Ovary (tissue), 9 donors: ENCODE results near the gene ANGPTL8. TPM values are rescaled to one million over a fixed set of nuclear protein-coding genes. Genes with fewer than 3 reads are reported as not detected.

Experiments used
- DNase-seq, 5 donors: peaks; one replicate each; pipeline ENCODE4 v3.0.0-alpha.2; 2019 to 2020
- H3K27ac ChIP-seq, 2 donors: fragments of 200-600 bp; one replicate each; pipeline versions ENCODE4 v1.5.1 to v1.8.0; 2019 to 2022
- H3K27me3 ChIP-seq: fragments of 200-600 bp; one replicate; pipeline ENCODE4 v1.8.0; 2022
- H3K36me3 ChIP-seq: fragments of 200-600 bp; sonication (generic); one replicate; pipeline ENCODE4 v1.5.1; 2019
- H3K4me1 ChIP-seq: one replicate; pipeline ENCODE4 v1.8.1; 2013; ENCODE audit warnings: mild to moderate bottlenecking, moderate library complexity; ENCODE audit not compliant: insufficient read depth
- H3K4me3 ChIP-seq: fragments of 200-600 bp; sonication (generic); one replicate; pipeline ENCODE4 v1.5.1; 2017
- H3K9me3 ChIP-seq, 2 donors: fragments of 200-600 bp in 1 of 2; sonication (generic) in 1 of 2; one replicate each; pipeline versions ENCODE4 v1.5.1 to v1.8.1; 2013 to 2019; ENCODE audit warnings: mild to moderate bottlenecking in 1 of 2, moderate library complexity in 1 of 2
- CTCF ChIP-seq, 3 donors: fragments of 450-650 bp in 2 of 3; fragments of 200-600 bp in 1 of 3; IDR thresholded peaks; one replicate each; pipeline versions ENCODE4 v1.5.1 to v1.8.0; 2016 to 2022; ENCODE audit warnings: antibody characterized with exemption in 3 of 3, mild to moderate bottlenecking in 1 of 3
- EP300 ChIP-seq: sonication (generic); formaldehyde crosslinking; IDR thresholded peaks from one replicate; pipeline ENCODE4 v1.6.1; 2017; ENCODE audit warnings: antibody characterized with exemption
- POLR2A ChIP-seq: fragments of 450-650 bp; IDR thresholded peaks from one replicate; pipeline ENCODE4 v1.6.1; 2017; ENCODE audit warnings: antibody characterized with exemption, mild to moderate bottlenecking, moderate library complexity
- WGBS, 3 donors: extraction: QIAGEN DNeasy Blood & Tissue Kit in 1 of 3; methylation state at CpG; one replicate each; pipeline versions ENCODE4 v1.1.5 to v1.1.7; 2013 to 2017; 5-methylcytosine and 5-hydroxymethylcytosine counted together
- intact Hi-C, 4 donors: fragments of 100-400 bp; cut with DNase I; formaldehyde crosslinking; loops; one replicate each; pipeline versions ENCODE4 v1.11.0 to v1.15.1; 2022 to 2023
- polyA plus RNA-seq, 2 donors: library from polyadenylated mRNA; stranded (reverse); fragments of 200-250 nt in 1 of 2; fragments of 350-450 nt in 1 of 2; fragmentation: Illumina TruSeq in 1 of 2; extraction: RNeasy Lipid Tissue Mini Kit (QIAGEN cat#74804) in 1 of 2; gene quantifications; one replicate each; pipeline ENCODE4 v1.2.3, GENCODE V29; 2013 to 2014
- total RNA-seq, 7 donors: library from RNA; depleted of rRNA in 2 of 7; stranded (reverse); fragments of >200 nt in 2 of 7; fragmentation: NEBNext Ultra II Directional in 3 of 7; extraction: Animal tissue kit (Norgen Biotek cat#: 25700) in 3 of 7; gene quantifications; one replicate each; pipeline versions ENCODE4 v1.1.0 to v1.2.4, GENCODE V29; 2016 to 2023
- donor health status: DM: no; HTN: no; CAD: no; lungs with moderate emphysema.
- donor health status: DM: no; HTN: no; CAD: no.
- donor health status: Bipolar disorder and iron deficiency.
- donor health status: DM: yes; HTN: yes; CAD: no.
- donor health status: DM: no; HTN: no; CAD: no.
- donor health status: DM: yes; HTN: yes; CAD: no.

ANGPTL8 gene
- total and polyA plus RNA-seq, 9 donors = 0.50 to 0.93 (median 0.68) TPM; not detected in 5

- Histone ChIP-seq H3K9me3 (no peaks in the 10 kb centered on the region), H3K27me3 (no peaks in the 10 kb centered on the region), H3K36me3 (no peaks in the 10 kb centered on the region), H3K4me3 (no peak overlapping the region), H3K4me1 (no peaks in the 10 kb centered on the region), H3K27ac (no peak overlapping the region)
- TF ChIP-seq POLR2A = no peak
- no peak for TF ChIP-seq EP300
- TF ChIP-seq CTCF (IDR thresholded peaks at IDR 0.05) = no peak
- intact Hi-C loops = no loop called here
- DNase-seq = no peak
- 83 to 90% (median 89%) methylated on average over 15 of the region's 15 CpGs for WGBS, 3 donors
Observed at GRCh38 chr19:11237321-11237720, 2.1 kb upstream of the ANGPTL8 start.

- no peak for TF ChIP-seq POLR2A
- TF ChIP-seq CTCF (IDR thresholded peaks at IDR 0.05) = no peak
- no peak for TF ChIP-seq EP300
Observed at GRCh38 chr19:11238041-11238440, 1.4 kb upstream of the ANGPTL8 start.

GRCh38 chr19:11238781-11239376 is 540 bp upstream of the ANGPTL8 start:
- Histone ChIP-seq H3K4me3 (no peak overlapping the region), H3K4me1 (peaks cover 3% of the 10 kb centered on the region), H3K27ac (no peak overlapping the region), H3K9me3 (no peaks in the 10 kb centered on the region), H3K27me3 (no peaks in the 10 kb centered on the region), H3K36me3 (no peaks in the 10 kb centered on the region)
- intact Hi-C loops = no loop called here
- DNase-seq = no peak
- TF ChIP-seq POLR2A (no peak), EP300 (no peak), CTCF (IDR thresholded peaks at IDR 0.05) (no peak)
- WGBS, 3 donors = 82 to 87% (median 86%) methylated on average over 6 of the region's 6 CpGs

More at GRCh38 chr19:11238041-11238440, 1.4 kb upstream of the ANGPTL8 start:
- no peak for DNase-seq
- Histone ChIP-seq H3K36me3 (no peaks in the 10 kb centered on the region), H3K9me3 (no peaks in the 10 kb centered on the region), H3K4me3 (no peak overlapping the region), H3K27ac (no peak overlapping the region), H3K27me3 (no peaks in the 10 kb centered on the region), H3K4me1 (no peaks in the 10 kb centered on the region)
- intact Hi-C loops = no loop called here
- WGBS, 3 donors = 84 to 88% (median 86%) methylated on average over 11 of the region's 11 CpGs

GRCh38 chr19:11240008-11240444 is 607 bp downstream of the ANGPTL8 start:
- WGBS, 3 donors = 94 to 97% (median 96%) methylated on average over 8 of the region's 8 CpGs
- Histone ChIP-seq H3K4me1 (peaks cover 3% of the 10 kb centered on the region), H3K27ac (no peak overlapping the region), H3K27me3 (no peaks in the 10 kb centered on the region), H3K4me3 (no peak overlapping the region), H3K36me3 (no peaks in the 10 kb centered on the region), H3K9me3 (no peaks in the 10 kb centered on the region)
- TF ChIP-seq EP300 (no peak), POLR2A (no peak), CTCF (IDR thresholded peaks at IDR 0.05) (no peak)
- intact Hi-C loops = no loop called here
- no peak for DNase-seq
